Endothelial cell (in vitro differentiated cells): ENCODE results near the gene CUL1. TPM values are rescaled to one million over a fixed set of nuclear protein-coding genes. Genes with fewer than 3 reads are reported as not detected.

Source experiments
- DNase-seq: peaks from one replicate; pipeline ENCODE4 v3.0.0; 2021; ENCODE audit warnings: low spot score
- H3K27ac Mint-ChIP-seq: one replicate; pipeline ENCODE4 v1.8.0; 2021; ENCODE audit warnings: mixed read lengths, inconsistent platforms; ENCODE audit not compliant: unreplicated experiment
- H3K27me3 Mint-ChIP-seq: one replicate; pipeline ENCODE4 v1.8.0; 2021; ENCODE audit warnings: mild to moderate bottlenecking, moderate library complexity, mixed read lengths, inconsistent platforms; ENCODE audit not compliant: unreplicated experiment
- H3K36me3 Mint-ChIP-seq: one replicate; pipeline ENCODE4 v1.8.0; 2021; ENCODE audit warnings: mild to moderate bottlenecking, low read depth, mixed read lengths, inconsistent platforms; ENCODE audit not compliant: unreplicated experiment
- H3K4me1 Mint-ChIP-seq: one replicate; pipeline ENCODE4 v1.8.0; 2021; ENCODE audit warnings: mild to moderate bottlenecking, mixed read lengths, inconsistent platforms; ENCODE audit not compliant: unreplicated experiment
- H3K4me3 Mint-ChIP-seq: one replicate; pipeline ENCODE4 v1.8.0; 2021; ENCODE audit warnings: mild to moderate bottlenecking, mixed read lengths, inconsistent platforms; ENCODE audit not compliant: unreplicated experiment
- H3K9me3 Mint-ChIP-seq: one replicate; pipeline ENCODE4 v1.8.0; 2021; ENCODE audit warnings: mixed read lengths, inconsistent platforms; ENCODE audit not compliant: unreplicated experiment
- CTCF ChIP-seq: fragments of 200-600 bp; sonication (generic); IDR thresholded peaks from one replicate; pipeline ENCODE4 v1.5.0; 2021; ENCODE audit warnings: antibody characterized with exemption; ENCODE audit not compliant: unreplicated experiment
- total RNA-seq: library from RNA; stranded (reverse); fragmentation: NEBNext Ultra II Directional; extraction: Animal tissue kit (Norgen Biotek cat#: 25700); gene quantifications from one replicate; pipeline ENCODE4 v1.2.1, GENCODE V29; 2021; ENCODE audit not compliant: unreplicated experiment

Gene CUL1
- total RNA-seq, 1 donor from 2014 or later = 54.5 TPM

- TF ChIP-seq CTCF = no peak
- Mint-ChIP-seq H3K36me3 (peaks cover 54% of the 10 kb centered on the region), H3K4me3 (no peak overlapping the region), H3K4me1 (no peaks in the 10 kb centered on the region), H3K27ac (no peak overlapping the region), H3K27me3 (peaks cover 4% of the 10 kb centered on the region), H3K9me3 (no peaks in the 10 kb centered on the region)
- DNase-seq = no peak
Measured at GRCh38 chr7:148796841-148797240, 98.1 kb downstream of the CUL1 start.

- no peak for TF ChIP-seq CTCF
- H3K27me3 Mint-ChIP-seq = peaks cover 4% of the 10 kb centered on the region
- peaks cover 44% of the 10 kb centered on the region for H3K36me3 Mint-ChIP-seq
- H3K27ac Mint-ChIP-seq = no peak overlapping the region
- H3K4me1 Mint-ChIP-seq = no peaks in the 10 kb centered on the region
- no peak overlapping the region for H3K4me3 Mint-ChIP-seq
- H3K9me3 Mint-ChIP-seq = no peaks in the 10 kb centered on the region
- no peak for DNase-seq
Measured at GRCh38 chr7:148799893-148800555, 101.3 kb downstream of the CUL1 start.

GRCh38 chr7:148800677-148801076 is 102.0 kb downstream of the CUL1 start:
- Mint-ChIP-seq H3K4me3 (no peak overlapping the region), H3K9me3 (no peaks in the 10 kb centered on the region), H3K27ac (no peak overlapping the region), H3K36me3 (peaks cover 46% of the 10 kb centered on the region), H3K4me1 (no peaks in the 10 kb centered on the region), H3K27me3 (peaks cover 4% of the 10 kb centered on the region)
- no peak for DNase-seq
- no peak for TF ChIP-seq CTCF

- Mint-ChIP-seq H3K9me3 (no peaks in the 10 kb centered on the region), H3K27me3 (peaks cover 4% of the 10 kb centered on the region), H3K27ac (no peak overlapping the region), H3K36me3 (peaks cover 48% of the 10 kb centered on the region), H3K4me1 (no peaks in the 10 kb centered on the region), H3K4me3 (no peak overlapping the region)
- DNase-seq = no peak
- no peak for TF ChIP-seq CTCF
Measured at GRCh38 chr7:148802101-148802493, 103.4 kb downstream of the CUL1 start.

GRCh38 chr7:148803094-148803493 is 104.4 kb downstream of the CUL1 start:
- no peak for DNase-seq
- Mint-ChIP-seq H3K27me3 (peaks cover 4% of the 10 kb centered on the region), H3K9me3 (no peaks in the 10 kb centered on the region), H3K27ac (no peak overlapping the region), H3K4me1 (no peaks in the 10 kb centered on the region), H3K4me3 (no peak overlapping the region), H3K36me3 (peaks cover 48% of the 10 kb centered on the region)
- no peak for TF ChIP-seq CTCF
